A549 treated with CORT108297 at 1 μM for 4 hours (cell line): ENCODE results near the gene SUSD5. TPM values are rescaled to one million over a fixed set of nuclear protein-coding genes. Genes with fewer than 3 reads are reported as not detected.

ENCODE experiments used
- total RNA-seq: library from RNA; stranded (reverse); fragments of 200-300 nt; extraction: Qiagen RNA extraction; gene quantifications from 5 replicates; pipeline ENCODE4 v1.2.3, GENCODE V29; 2022

Gene SUSD5
- 3.0 to 4.4 TPM (median 3.1 TPM) in 5 replicates for total RNA-seq

DNA sequence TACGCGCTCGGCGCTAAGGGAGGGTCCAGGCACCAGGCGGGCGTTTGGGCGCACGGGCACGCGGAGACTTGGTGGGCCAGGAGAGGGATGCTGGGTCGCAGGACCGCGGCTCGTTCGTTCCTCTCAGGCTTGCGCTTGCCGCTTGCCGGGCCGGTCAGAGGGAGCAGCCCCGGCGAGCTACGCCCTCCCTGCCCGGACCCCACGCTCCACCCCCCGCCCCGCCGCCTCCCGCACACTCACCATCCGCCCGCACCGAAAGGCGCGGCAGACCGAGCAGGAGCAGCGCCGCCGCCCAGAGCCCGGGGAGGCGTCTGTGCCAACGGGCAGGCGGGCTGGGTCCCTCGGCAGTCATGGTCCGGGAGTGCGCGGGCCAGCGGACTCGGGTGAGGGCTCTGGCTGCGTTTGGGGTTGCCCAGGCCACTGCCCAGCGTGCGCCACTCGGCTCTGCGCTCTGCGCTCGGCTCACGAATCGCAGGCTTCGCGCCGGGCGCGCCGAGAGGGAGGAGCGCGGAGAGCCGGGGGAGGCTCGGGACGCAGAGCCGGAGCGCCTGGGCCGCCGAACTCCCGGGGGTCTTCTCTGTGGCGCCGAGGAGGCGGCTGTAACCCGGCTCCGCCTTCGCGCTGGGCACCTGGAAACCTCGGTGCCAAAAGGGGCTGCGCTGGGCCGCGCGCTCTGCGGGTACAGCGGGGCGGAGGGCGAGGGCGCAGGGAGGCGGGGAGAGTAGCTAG lies at the start of gene SUSD5:
TSS of gene SUSD5 (minus strand) at position 365 of the 729 bp plus-strand sequence. CDS start at position 352, 13 bp downstream.

DNA sequence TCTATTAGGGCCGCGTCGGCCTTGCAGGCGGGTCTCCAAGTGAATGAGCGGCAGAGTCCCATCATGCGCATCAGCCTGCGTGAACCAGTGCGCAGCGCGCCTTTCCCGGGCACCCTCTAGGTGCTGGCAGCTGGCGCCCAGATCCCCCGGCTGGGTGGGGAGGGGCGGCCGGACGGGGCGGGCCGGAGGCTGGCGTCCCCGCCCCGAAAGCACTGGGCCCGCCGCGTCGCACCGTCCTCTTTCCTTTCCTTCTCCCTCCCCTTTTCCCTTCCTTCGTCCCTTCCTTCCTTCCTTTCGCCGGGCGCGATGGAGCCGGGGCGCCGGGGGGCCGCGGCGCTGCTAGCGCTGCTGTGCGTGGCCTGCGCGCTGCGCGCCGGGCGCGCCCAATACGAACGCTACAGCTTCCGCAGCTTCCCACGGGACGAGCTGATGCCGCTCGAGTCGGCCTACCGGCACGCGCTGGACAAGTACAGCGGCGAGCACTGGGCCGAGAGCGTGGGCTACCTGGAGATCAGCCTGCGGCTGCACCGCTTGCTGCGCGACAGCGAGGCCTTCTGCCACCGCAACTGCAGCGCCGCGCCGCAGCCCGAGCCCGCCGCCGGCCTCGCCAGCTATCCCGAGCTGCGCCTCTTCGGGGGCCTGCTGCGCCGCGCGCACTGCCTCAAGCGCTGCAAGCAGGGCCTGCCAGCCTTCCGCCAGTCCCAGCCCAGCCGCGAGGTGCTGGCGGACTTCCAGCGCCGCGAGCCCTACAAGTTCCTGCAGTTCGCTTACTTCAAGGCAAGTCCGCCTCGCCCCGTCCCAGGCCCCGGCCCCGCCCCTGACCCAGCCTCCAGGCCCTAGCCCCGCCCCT lies 104.6 kb downstream of the SUSD5 start, which contains the start of gene CRTAP:
TSS of gene CRTAP (plus strand) at position 243 of the 850 bp plus-strand sequence. CDS start at position 307, 64 bp downstream.

Other genes starting within 250 kb of the SUSD5 start
- gene GLB1, start 121.7 kb downstream of the SUSD5 start, total RNA-seq = 67.0 to 79.8 TPM (median 70.7 TPM) in 5 replicates
- 1.2 to 1.7 TPM (median 1.6 TPM) in 5 replicates for gene TMPPE, start 121.7 kb downstream of the SUSD5 start, total RNA-seq
- 249 to 301 TPM (median 284 TPM) in 5 replicates for gene CRTAP, start 104.8 kb downstream of the SUSD5 start, total RNA-seq
- 7.3 to 9.4 TPM (median 8.0 TPM) in 5 replicates for gene FBXL2, start 58.6 kb upstream of the SUSD5 start, total RNA-seq
- 51.9 to 59.0 TPM (median 57.4 TPM) in 5 replicates for gene UBP1, start 221.6 kb upstream of the SUSD5 start, total RNA-seq